HepG2 (cell line): ENCODE measurements around the gene TCEAL3. TPM values are rescaled to one million over a fixed set of nuclear protein-coding genes. Genes with fewer than 3 reads are reported as not detected.
"Not testable (repeated sequence)": the region's sequence is repeated elsewhere in the genome, so short reads cannot be mapped to it uniquely, and the experiment has no call there.

Source experiments
- ATAC-seq: fragments of 200-7000 bp; cut with Tn5 transposase; 3 replicates; pipeline ENCODE4 v1.9.1; 2020; ENCODE audit warnings: mild to moderate bottlenecking, moderate library complexity
- BruUV-seq: library from RNA; stranded (reverse); fragments of 400-500 nt; replicated peaks from 2 replicates; lab custom pipeline; 2021; lab: Mats Ljungman, UMichigan
- CTCF ChIA-PET: fragments of 300-600 bp; formaldehyde crosslinking; extraction: SDS; loops from one replicate; lab custom pipeline; 2021; ENCODE audit warnings: low total read pairs, inconsistent platforms, low intra/inter-chr PET ratio; lab: Yijun Ruan, JAX
- POLR2A ChIA-PET: fragments of 350-600 bp; sonication (Branson Sonifier 250); formaldehyde crosslinking; loops from one replicate; lab custom pipeline; 2020; ENCODE audit warnings: antibody characterized with exemption, inconsistent platforms; lab: Yijun Ruan, JAX
- DNase-seq: peaks from one replicate; pipeline ENCODE4 v3.0.0-alpha.2; 2015; ENCODE audit warnings: low spot score
- FAIRE-seq: peaks from 3 replicates; lab custom pipeline; 2011; peaks lifted over from hg19 to GRCh38; lab: Jason Lieb, UNC
- H2AFZ ChIP-seq: one replicate; pipeline ENCODE4 v1.6.1; 2011; ENCODE audit warnings: low read length, inconsistent platforms
- H3K27ac ChIP-seq: fragments of 300-600 bp; 3 replicates; pipeline ENCODE4 v1.8.0; 2011; ENCODE audit warnings: mixed run types, mild to moderate bottlenecking, mixed read lengths, low read length, inconsistent platforms; ENCODE audit not compliant: insufficient read depth; ENCODE audit errors: extremely low read length
- H3K27me3 ChIP-seq, 2 experiments: fragments of 200-600 bp in 1 of 2; 2 replicates in 1 of 2; 3 replicates in 1 of 2; pipeline versions ENCODE4 v1.6.0 to v1.8.0; 2011; ENCODE audit warnings: low read length in 2 of 2, mild to moderate bottlenecking in 2 of 2, moderate library complexity in 2 of 2, inconsistent platforms in 1 of 2; ENCODE audit not compliant: insufficient read depth in 2 of 2, control insufficient read depth in 1 of 2
- H3K36me3 ChIP-seq, 2 experiments: fragments of 200-600 bp in 1 of 2; replicated peaks in 1 of 2; 2 replicates in 1 of 2; 3 replicates in 1 of 2; pipeline versions ENCODE4 v1.5.1 to v1.8.0; 2011; ENCODE audit warnings: low read length in 2 of 2, inconsistent platforms in 1 of 2; ENCODE audit not compliant: insufficient read depth in 2 of 2, control insufficient read depth in 1 of 2
- H3K4me1 ChIP-seq: 2 replicates; pipeline ENCODE4 v1.5.1; 2012; ENCODE audit warnings: low read length, inconsistent platforms; ENCODE audit not compliant: insufficient read depth
- H3K4me2 ChIP-seq: 2 replicates; pipeline ENCODE4 v1.6.0; 2011; ENCODE audit warnings: low read depth, low read length, inconsistent platforms
- H3K4me3 ChIP-seq, 3 experiments: fragments of 200-600 bp in 1 of 3; sonication (generic), shearing (Covaris generic) in 1 of 3; replicated peaks in 1 of 3; 2 replicates each; pipeline ENCODE4 v1.5.1; 2011 to 2016; ENCODE audit warnings: low read length in 3 of 3, inconsistent platforms in 2 of 3, low read depth in 2 of 3, mild to moderate bottlenecking in 2 of 3, control low read depth in 1 of 3, mixed read lengths in 1 of 3; ENCODE audit not compliant: insufficient read depth in 1 of 3
- H3K79me2 ChIP-seq: one replicate; pipeline ENCODE4 v1.6.1; 2011; ENCODE audit warnings: low read length, inconsistent platforms; ENCODE audit not compliant: insufficient read depth
- H3K9ac ChIP-seq: 2 replicates; pipeline ENCODE4 v1.6.0; 2011; ENCODE audit warnings: mild to moderate bottlenecking, low read depth, low read length, inconsistent platforms; ENCODE audit not compliant: insufficient read depth
- H3K9me3 ChIP-seq: 2 replicates; pipeline ENCODE4 v1.5.1; 2012; ENCODE audit warnings: mild to moderate bottlenecking, low read length
- H4K20me1 ChIP-seq: 2 replicates; pipeline ENCODE4 v1.6.0; 2011; ENCODE audit warnings: inconsistent platforms, mild to moderate bottlenecking, low read length, moderate library complexity; ENCODE audit not compliant: insufficient read depth
- GZF1 ChIP-seq: sonication (generic); formaldehyde crosslinking; IDR thresholded peaks from 2 replicates; pipeline ENCODE4 v1.5.1; 2020; ENCODE audit warnings: mild to moderate bottlenecking, missing genetic modification reagents
- NFATC3 ChIP-seq: sonication (generic); formaldehyde crosslinking; IDR thresholded peaks from 2 replicates; pipeline ENCODE4 v1.5.1; 2020; ENCODE audit warnings: mild to moderate bottlenecking, missing genetic modification reagents
- PLSCR1 ChIP-seq: sonication (generic); formaldehyde crosslinking; IDR thresholded peaks from 2 replicates; pipeline ENCODE4 v1.5.0; 2020; ENCODE audit warnings: missing genetic modification reagents, mild to moderate bottlenecking, borderline replicate concordance
- POGK ChIP-seq: sonication (generic); formaldehyde crosslinking; conservative IDR thresholded peaks from 2 replicates; pipeline ENCODE4 v1.8.0; 2022; ENCODE audit warnings: mild to moderate bottlenecking, moderate library complexity, missing genetic modification reagents
- SCMH1 ChIP-seq: sonication (generic); formaldehyde crosslinking; IDR thresholded peaks from 2 replicates; pipeline ENCODE4 v1.9.0; 2021; ENCODE audit warnings: missing genetic modification reagents, mild to moderate bottlenecking, borderline replicate concordance
- SYNCRIP ChIP-seq: fragments of 200-400 bp; formaldehyde crosslinking; IDR thresholded peaks from 2 replicates; pipeline ENCODE4 v1.6.1; 2018; ENCODE audit warnings: mild to moderate bottlenecking, low read depth, low read length; ENCODE audit not compliant: insufficient read depth
- ZNF333 ChIP-seq: sonication (generic); formaldehyde crosslinking; IDR thresholded peaks from 2 replicates; pipeline ENCODE4 v1.4.0; 2020; ENCODE audit warnings: mild to moderate bottlenecking, missing genetic modification reagents, borderline replicate concordance
- ZNF430 ChIP-seq: sonication (generic); formaldehyde crosslinking; IDR thresholded peaks from 2 replicates; pipeline ENCODE4 v1.9.0; 2021; ENCODE audit warnings: mild to moderate bottlenecking, missing genetic modification reagents
- ZNF883 ChIP-seq: sonication (generic); formaldehyde crosslinking; IDR thresholded peaks from 2 replicates; pipeline ENCODE4 v1.5.1; 2020; ENCODE audit warnings: mild to moderate bottlenecking, missing genetic modification reagents; ENCODE audit errors: not compliant biosample characterization
- WGBS: methylation state at CpG from one replicate; pipeline ENCODE4 v1.1.6; 2017; ENCODE audit warnings: low lambda C conversion rate; 5-methylcytosine and 5-hydroxymethylcytosine counted together
- in situ Hi-C: cut with HindIII; loops from 2 replicates; pipeline ENCODE4 v1.10.0; 2017; ENCODE audit warnings: low pct_unique_long_range_greater_than_20kb; ENCODE audit not compliant: extremely low pct_ligation_motif_present
- intact Hi-C: fragments of 100-400 bp; cut with micrococcal nuclease; formaldehyde crosslinking; loops from one replicate; pipeline ENCODE4 v1.10.0; 2022; ENCODE audit not compliant: unreplicated experiment
- polyA plus RNA-seq, 8 experiments: library from polyadenylated mRNA; depleted of rRNA in 3 of 8; stranded (reverse) in 7 of 8; unstranded in 1 of 8; fragments of >200 nt; fragmentation: Illumina TruSeq in 4 of 8; extraction: Trizol in 4 of 8; gene quantifications; 2 replicates each; pipeline versions ENCODE4 v1.2.1 to v1.2.3, GENCODE V29; 2011 to 2016; ENCODE audit warnings: low read depth in 4 of 8, missing spikeins in 1 of 8, mixed read lengths in 1 of 8; ENCODE audit not compliant: insufficient read depth in 1 of 8
- total RNA-seq, 5 experiments: library from RNA; depleted of rRNA; stranded (reverse); fragments of >200 nt; fragmentation: Illumina TruSeq; extraction: Trizol; gene quantifications; 2 replicates each; pipeline ENCODE4 v1.2.3, GENCODE V29; 2016; ENCODE audit warnings: low read depth in 1 of 5

The TCEAL3 gene
- total and polyA plus RNA-seq, 2 of the 13 experiments (the other 11 are each of a cell fraction or from before 2014, with no cell fraction given): 0.09 to 0.12 TPM

- CTCF ChIA-PET: no interaction called here
- POLR2A ChIA-PET: no interaction called here
- Histone ChIP-seq H3K27me3 (no peaks in the 10 kb centered on the region), H3K79me2 (no peaks in the 10 kb centered on the region), H3K4me1 (peaks cover 13% of the 10 kb centered on the region), H4K20me1 (no peaks in the 10 kb centered on the region), H3K9ac (no peak overlapping the region), H3K4me2 (no peak overlapping the region), H3K4me3 (no peak overlapping the region), H3K9me3 (no peaks in the 10 kb centered on the region), H2AFZ (no peak overlapping the region), H3K36me3 (no peaks in the 10 kb centered on the region), H3K27ac (no peak overlapping the region)
- 0% methylated on average over 2 of the region's 3 CpGs for WGBS
- in situ Hi-C loops: no loop called here
- intact Hi-C loops: no loop called here
- no peak for FAIRE-seq
- BruUV-seq: no TSS peak
- DNase-seq: no peak
- TF ChIP-seq SYNCRIP (no peak), POGK (no peak), ZNF333 (CRISPR knock-in tag) (no peak), NFATC3 (CRISPR knock-in tag) (no peak), PLSCR1 (CRISPR knock-in tag) (no peak), ZNF883 (CRISPR knock-in tag) (no peak), ZNF430 (CRISPR knock-in tag) (no peak), GZF1 (no peak), SCMH1 (CRISPR knock-in tag) (no peak)
- ATAC-seq: no peak
Observed at GRCh38 chrX:103656617-103657016, 48.9 kb downstream of the TCEAL3 start.

GRCh38 chrX:103657066-103657465 is 49.3 kb downstream of the TCEAL3 start:
- DNase-seq, BruUV-seq, intact Hi-C loops, CTCF ChIA-PET, H3K27ac ChIP-seq, H3K36me3 ChIP-seq, H3K9ac ChIP-seq, H3K4me2 ChIP-seq, in situ Hi-C loops, H3K9me3 ChIP-seq, H4K20me1 ChIP-seq, H3K79me2 ChIP-seq, POLR2A ChIA-PET, H3K4me3 ChIP-seq, H3K27me3 ChIP-seq, ATAC-seq, FAIRE-seq, H2AFZ ChIP-seq: not testable (repeated sequence)
- 77% methylated on average over 2 of the region's 2 CpGs for WGBS
- H3K4me1 ChIP-seq: peaks cover 13% of the 10 kb centered on the region
